Skeletal muscle satellite cell (primary cell): ENCODE measurements around the gene C22orf15.

ENCODE experiments used
- H3K27me3 ChIP-seq: 2 replicates; pipeline ENCODE4 v1.7.0; 2013; ENCODE audit warnings: low read length; ENCODE audit not compliant: control insufficient read depth, insufficient read depth
- H3K36me3 ChIP-seq: 2 replicates; pipeline ENCODE4 v1.7.0; 2013; ENCODE audit warnings: mild to moderate bottlenecking, control low read depth, low read length; ENCODE audit not compliant: insufficient read depth
- H3K4me1 ChIP-seq: 2 replicates; pipeline ENCODE4 v1.7.0; 2013; ENCODE audit warnings: low read length; ENCODE audit not compliant: control insufficient read depth, insufficient read depth
- H3K4me2 ChIP-seq: 2 replicates; pipeline ENCODE4 v1.7.0; 2013; ENCODE audit warnings: mild to moderate bottlenecking, low read length
- H3K4me3 ChIP-seq: 2 replicates; pipeline ENCODE4 v1.7.0; 2013; ENCODE audit warnings: low read length
- H3K9ac ChIP-seq: 2 replicates; pipeline ENCODE4 v1.7.0; 2013; ENCODE audit warnings: mild to moderate bottlenecking, low read depth, low read length, moderate library complexity
- H3K9me3 ChIP-seq: replicated peaks from 2 replicates; pipeline ENCODE4 v1.7.0; 2013; ENCODE audit warnings: mild to moderate bottlenecking, control low read depth, low read length

C22orf15 gene

DNA sequence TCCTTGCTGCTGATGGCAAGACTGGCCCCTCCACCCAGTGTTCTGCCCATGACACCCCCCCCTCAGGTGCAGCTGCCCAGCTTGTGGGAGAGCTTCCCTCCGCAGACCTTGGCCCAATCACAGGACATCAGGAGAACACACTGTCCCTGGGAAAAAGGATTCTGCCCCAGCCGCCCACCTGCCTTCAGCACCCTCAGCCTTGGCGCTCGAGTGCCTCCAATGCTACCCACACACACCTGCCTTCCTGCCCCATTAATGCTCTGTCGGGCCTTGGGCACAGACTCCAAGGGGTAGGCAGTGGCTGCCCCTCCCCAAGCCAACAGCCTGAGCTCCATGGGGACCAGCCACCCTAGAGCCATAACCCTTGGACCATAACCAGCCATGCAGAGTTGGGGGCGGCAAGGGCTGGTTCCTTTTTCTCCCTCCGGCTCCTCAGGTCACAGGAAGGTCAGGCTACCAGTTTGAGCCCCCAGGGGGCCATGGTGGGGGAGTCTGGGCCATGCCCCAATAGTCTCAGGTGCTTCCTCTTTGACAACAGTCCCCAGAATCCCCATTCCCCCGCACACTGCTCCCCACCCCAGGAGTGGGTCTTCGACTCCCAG is 10.6 kb upstream of the C22orf15 start:
- no peaks in the 10 kb centered on the region for H3K36me3 ChIP-seq
- no peak overlapping the region for H3K9ac ChIP-seq
- no peaks in the 10 kb centered on the region for H3K27me3 ChIP-seq
- peaks cover 15% of the 10 kb centered on the region for H3K4me1 ChIP-seq
- H3K9me3 ChIP-seq, result no peaks in the 10 kb centered on the region
- H3K4me3 ChIP-seq, result no peak overlapping the region
- H3K4me2 ChIP-seq, result no peak overlapping the region

GRCh38 chr22:23752750-23753149 is 10.0 kb upstream of the C22orf15 start:
- Histone ChIP-seq H3K36me3 (no peaks in the 10 kb centered on the region), H3K27me3 (no peaks in the 10 kb centered on the region), H3K9me3 (no peaks in the 10 kb centered on the region), H3K4me3 (no peak overlapping the region), H3K4me1 (peaks cover 15% of the 10 kb centered on the region), H3K4me2 (no peak overlapping the region), H3K9ac (no peak overlapping the region)

DNA sequence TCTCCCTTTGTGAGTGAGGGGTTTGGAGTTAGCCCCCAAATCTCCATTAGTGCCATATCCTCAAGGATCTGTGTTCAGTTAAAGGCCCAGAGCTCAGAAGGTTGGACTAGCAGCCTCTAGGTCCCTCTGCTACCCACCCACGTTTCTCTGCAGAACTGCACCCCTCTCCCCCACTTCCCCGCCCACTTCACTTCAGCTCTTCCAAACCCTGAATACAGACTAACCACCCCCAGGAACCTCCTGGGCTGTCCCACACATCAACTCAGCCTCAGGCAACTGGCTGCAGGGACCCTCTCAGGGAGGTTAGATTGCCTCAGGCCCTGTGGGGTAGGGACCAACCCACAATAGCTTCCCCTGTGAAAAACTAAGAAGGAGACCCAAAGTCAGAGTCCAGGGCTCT is 9.4 kb upstream of the C22orf15 start:
- Histone ChIP-seq H3K4me2 (no peak overlapping the region), H3K36me3 (no peaks in the 10 kb centered on the region), H3K4me3 (no peak overlapping the region), H3K4me1 (peaks cover 15% of the 10 kb centered on the region), H3K9ac (no peak overlapping the region), H3K9me3 (no peaks in the 10 kb centered on the region), H3K27me3 (no peaks in the 10 kb centered on the region)

DNA sequence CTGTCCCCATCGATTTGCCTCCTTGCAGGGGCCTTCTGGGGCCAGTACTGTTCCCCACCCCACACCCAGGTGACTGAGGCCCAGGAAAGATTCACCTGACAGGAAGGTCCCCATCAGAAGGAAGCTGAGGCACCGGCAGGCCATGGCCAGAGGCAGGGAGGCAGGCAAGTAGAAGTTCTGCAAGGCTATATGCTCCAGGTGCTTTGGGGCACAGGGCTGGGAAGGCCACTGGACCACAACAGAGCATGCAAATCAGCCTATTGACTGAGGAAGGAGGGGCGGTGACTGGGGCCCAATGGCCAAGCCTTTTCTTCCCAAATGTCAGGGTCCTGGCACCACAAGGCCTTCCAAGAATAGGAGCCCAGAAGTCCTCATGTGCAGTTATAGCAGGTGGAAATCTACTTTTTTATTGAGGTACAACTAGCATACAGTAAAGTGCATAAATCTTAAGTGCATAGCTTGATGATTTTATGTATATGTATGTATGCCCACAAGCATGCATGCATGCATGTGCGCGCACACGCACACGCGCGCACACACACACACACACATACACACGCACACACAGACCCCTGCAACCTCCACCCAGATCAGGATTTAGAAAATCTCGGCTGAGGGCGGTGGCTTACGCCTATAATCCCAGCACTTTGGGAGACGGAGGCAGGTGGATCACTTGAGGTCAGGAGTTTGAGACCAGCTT is 8.4 kb upstream of the C22orf15 start, which contains the start of gene VPREB3:
Gene VPREB3, minus strand, starts transcription at position 206 of the 700 bp plus-strand sequence. Its CDS starts 62 bp downstream, at position 144.
- peaks cover 15% of the 10 kb centered on the region for H3K4me1 ChIP-seq
- no peaks in the 10 kb centered on the region for H3K9me3 ChIP-seq
- no peak within 1 kb of the TSS for H3K9ac ChIP-seq
- no peaks in the 10 kb centered on the region for H3K36me3 ChIP-seq
- no peaks in the 10 kb centered on the region for H3K27me3 ChIP-seq
- no peak within 1 kb of the TSS for H3K4me3 ChIP-seq
- no peak within 1 kb of the TSS for H3K4me2 ChIP-seq

- Histone ChIP-seq H3K9me3 (no peaks in the 10 kb centered on the region), H3K9ac (no peak overlapping the region), H3K4me1 (peaks cover 10% of the 10 kb centered on the region), H3K4me2 (no peak overlapping the region), H3K4me3 (no peak overlapping the region), H3K27me3 (no peaks in the 10 kb centered on the region), H3K36me3 (no peaks in the 10 kb centered on the region)
These were observed 7.7 kb upstream of the C22orf15 start for GRCh38 chr22:23754980-23755636.

DNA sequence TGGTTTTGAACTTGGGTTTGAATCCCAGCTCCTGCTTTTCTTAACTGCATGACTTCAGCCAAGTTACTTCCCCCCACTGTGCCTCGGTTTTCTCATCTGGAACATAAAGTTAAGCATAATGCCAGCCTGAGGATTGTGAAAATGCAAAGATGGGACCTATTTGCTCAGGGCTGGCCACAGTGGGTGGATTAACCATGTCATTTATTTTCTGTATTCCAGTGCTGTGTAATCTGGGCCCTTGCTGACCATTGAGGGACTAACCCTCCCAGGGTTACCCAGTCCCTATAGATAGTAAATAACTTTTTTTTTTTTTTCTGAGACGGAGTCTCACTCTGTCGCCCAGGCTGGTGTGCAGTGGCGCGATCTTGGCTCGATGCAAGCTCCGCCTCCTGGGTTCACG is 7.1 kb upstream of the C22orf15 start:
- peaks cover 6% of the 10 kb centered on the region for H3K4me1 ChIP-seq
- H3K4me2 ChIP-seq, result no peak overlapping the region
- H3K9me3 ChIP-seq, result no peaks in the 10 kb centered on the region
- no peak overlapping the region for H3K4me3 ChIP-seq
- no peaks in the 10 kb centered on the region for H3K36me3 ChIP-seq
- no peaks in the 10 kb centered on the region for H3K27me3 ChIP-seq
- no peak overlapping the region for H3K9ac ChIP-seq

DNA sequence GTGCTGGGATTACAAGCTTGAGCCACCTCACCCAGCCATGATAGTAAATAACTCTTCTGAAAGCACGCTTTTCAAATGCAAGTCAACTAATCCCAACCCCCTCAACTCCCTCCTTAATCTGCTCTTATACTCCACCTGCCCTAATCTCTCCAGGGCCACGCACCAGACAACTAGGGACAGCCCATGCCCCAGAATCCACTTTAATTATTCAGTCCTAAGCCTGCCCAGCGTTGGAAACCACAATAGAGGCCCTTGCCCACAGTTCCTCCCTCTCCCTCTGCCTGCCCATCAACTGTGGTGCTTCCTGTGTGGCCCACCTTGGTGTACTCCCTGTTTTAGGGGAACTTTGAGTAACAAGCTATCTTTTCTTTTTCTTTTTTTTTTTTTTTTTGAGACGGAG is 5.9 kb upstream of the C22orf15 start:
- Histone ChIP-seq H3K9ac (no peak overlapping the region), H3K4me1 (no peaks in the 10 kb centered on the region), H3K27me3 (no peaks in the 10 kb centered on the region), H3K4me2 (no peak overlapping the region), H3K36me3 (no peaks in the 10 kb centered on the region), H3K9me3 (no peaks in the 10 kb centered on the region), H3K4me3 (no peak overlapping the region)

- H3K9ac ChIP-seq, result no peak overlapping the region
- no peaks in the 10 kb centered on the region for H3K9me3 ChIP-seq
- H3K4me3 ChIP-seq, result no peak overlapping the region
- no peaks in the 10 kb centered on the region for H3K36me3 ChIP-seq
- H3K4me2 ChIP-seq, result no peak overlapping the region
- no peaks in the 10 kb centered on the region for H3K27me3 ChIP-seq
- H3K4me1 ChIP-seq, result peaks cover 6% of the 10 kb centered on the region
These were observed 3.2 kb upstream of the C22orf15 start for GRCh38 chr22:23759566-23759965.

DNA sequence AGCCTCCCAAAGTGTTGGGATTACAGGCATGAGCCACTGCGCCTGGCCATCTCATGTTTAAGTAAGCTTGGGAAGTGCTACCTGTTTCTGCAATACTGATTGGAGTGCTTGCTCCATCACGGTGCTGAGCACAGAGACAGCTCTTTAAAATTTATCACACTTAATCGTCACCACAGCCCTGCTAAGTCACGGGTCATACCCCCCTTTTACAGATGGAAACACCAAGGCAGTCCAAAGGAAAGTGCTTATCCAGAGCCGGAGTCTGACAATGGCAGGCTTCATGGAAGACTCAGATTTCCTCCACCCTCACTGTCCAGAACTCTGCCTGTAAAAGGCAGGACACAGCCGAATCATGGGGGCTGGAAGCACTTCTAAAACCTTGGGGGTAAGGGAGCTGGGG is 2.7 kb upstream of the C22orf15 start:
- no peaks in the 10 kb centered on the region for H3K27me3 ChIP-seq
- H3K4me2 ChIP-seq, result no peak overlapping the region
- H3K9ac ChIP-seq, result no peak overlapping the region

DNA sequence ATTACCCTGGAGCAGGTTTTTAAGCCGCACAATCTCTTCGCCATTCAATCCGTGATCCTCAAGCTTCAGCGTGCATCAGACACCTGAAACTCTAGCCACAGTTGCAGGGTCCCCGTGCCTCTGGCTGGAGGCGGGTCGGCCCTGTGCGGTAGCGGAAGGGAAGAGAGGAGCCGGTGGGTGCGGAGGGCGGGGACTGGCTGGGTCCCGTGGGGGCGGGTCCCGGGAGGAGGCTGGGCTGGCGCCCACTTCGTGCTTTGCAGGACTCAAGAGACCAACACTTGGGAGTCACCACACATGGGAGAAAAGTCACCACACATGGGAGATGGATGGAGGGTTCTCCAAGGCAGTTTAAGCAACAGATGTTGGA is 772 bp downstream of the C22orf15 start:
- Histone ChIP-seq H3K4me1 (peaks cover 18% of the 10 kb centered on the region), H3K4me2 (no peak overlapping the region), H3K27me3 (no peaks in the 10 kb centered on the region), H3K9me3 (no peaks in the 10 kb centered on the region), H3K4me3 (no peak overlapping the region), H3K9ac (no peak overlapping the region), H3K36me3 (no peaks in the 10 kb centered on the region)

More for the DNA sequence above, 2.7 kb upstream of the C22orf15 start:
- Histone ChIP-seq H3K9me3 (no peaks in the 10 kb centered on the region), H3K36me3 (no peaks in the 10 kb centered on the region), H3K4me1 (peaks cover 6% of the 10 kb centered on the region), H3K4me3 (no peak overlapping the region)

DNA sequence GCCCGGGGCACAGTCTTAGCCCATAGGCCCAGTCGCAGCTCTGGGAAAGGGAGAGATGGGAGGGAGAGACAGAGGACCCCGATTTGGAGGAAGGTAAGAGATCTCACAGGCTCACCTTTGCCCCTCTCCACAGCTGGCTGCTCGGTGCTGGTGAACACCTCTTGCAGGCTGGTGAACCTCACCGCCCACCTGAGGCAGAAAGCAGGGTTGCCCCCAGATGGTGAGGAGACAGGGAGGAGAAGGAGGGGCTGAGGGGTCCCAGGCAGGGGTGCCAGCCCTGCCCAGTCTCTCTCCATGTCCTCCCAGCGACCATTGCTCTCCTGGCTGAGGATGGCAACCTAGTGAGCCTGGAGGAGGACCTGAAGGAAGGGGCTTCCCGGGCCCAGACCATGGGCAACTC is 1.2 kb downstream of the C22orf15 start:
- Histone ChIP-seq H3K36me3 (no peaks in the 10 kb centered on the region), H3K9me3 (no peaks in the 10 kb centered on the region), H3K4me3 (no peak overlapping the region), H3K4me1 (peaks cover 20% of the 10 kb centered on the region), H3K9ac (no peak overlapping the region), H3K4me2 (no peak overlapping the region), H3K27me3 (no peaks in the 10 kb centered on the region)
